Liver (tissue), 3 donors: ENCODE data around the gene RBMS3.

Experiments used
- TAF1 ChIP-seq: conservative IDR thresholded peaks from 2 replicates; pipeline ENCODE4 v1.6.1; 2016; ENCODE audit warnings: antibody characterized with exemption, mild to moderate bottlenecking
- TF ChIP-seq, protein P1 (sequence below): fragments of 150-350 bp; IDR thresholded peaks from 2 replicates; pipeline ENCODE4 v1.5.1; 2017; ENCODE audit warnings: improper control_type of control experiment, low read depth, low read length; ENCODE audit not compliant: missing input control
- donor health status: healthy.
- donor health status: healthy.

DNA sequence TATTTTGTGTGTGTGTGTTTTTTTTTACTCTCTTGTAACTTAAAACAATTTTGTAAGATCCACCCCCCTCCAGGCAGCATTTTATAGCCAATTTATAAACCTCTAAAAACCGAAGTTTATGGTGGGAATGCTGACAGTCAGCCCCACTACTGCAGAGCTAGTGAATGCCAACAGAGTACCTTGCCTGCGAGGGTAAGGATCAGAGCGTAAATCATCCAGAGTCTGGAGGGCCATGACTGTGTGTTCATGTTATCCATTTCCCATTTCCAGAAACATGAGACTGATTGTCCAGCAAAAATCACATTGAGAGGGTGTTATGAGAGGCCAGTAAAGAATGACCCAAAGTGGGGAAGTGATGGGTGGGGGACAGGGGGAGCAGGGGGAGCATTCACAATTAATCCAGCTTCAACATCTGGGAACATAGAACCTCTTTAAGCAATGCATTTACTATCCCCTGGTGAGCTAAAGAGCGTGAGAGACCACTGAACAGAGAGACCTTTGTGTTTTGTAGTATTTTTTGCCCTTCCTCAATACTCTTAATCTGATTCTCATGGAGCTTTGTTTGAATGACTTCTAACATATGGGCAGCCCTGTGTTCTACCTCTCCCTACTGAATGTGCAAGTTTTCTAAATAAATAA lies 464.5 kb downstream of the RBMS3 start:
- TF ChIP-seq, protein P1, sequence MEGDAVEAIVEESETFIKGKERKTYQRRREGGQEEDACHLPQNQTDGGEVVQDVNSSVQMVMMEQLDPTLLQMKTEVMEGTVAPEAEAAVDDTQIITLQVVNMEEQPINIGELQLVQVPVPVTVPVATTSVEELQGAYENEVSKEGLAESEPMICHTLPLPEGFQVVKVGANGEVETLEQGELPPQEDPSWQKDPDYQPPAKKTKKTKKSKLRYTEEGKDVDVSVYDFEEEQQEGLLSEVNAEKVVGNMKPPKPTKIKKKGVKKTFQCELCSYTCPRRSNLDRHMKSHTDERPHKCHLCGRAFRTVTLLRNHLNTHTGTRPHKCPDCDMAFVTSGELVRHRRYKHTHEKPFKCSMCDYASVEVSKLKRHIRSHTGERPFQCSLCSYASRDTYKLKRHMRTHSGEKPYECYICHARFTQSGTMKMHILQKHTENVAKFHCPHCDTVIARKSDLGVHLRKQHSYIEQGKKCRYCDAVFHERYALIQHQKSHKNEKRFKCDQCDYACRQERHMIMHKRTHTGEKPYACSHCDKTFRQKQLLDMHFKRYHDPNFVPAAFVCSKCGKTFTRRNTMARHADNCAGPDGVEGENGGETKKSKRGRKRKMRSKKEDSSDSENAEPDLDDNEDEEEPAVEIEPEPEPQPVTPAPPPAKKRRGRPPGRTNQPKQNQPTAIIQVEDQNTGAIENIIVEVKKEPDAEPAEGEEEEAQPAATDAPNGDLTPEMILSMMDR: no peak
- TF ChIP-seq TAF1: no peak
